Measurements from ENCODE around the gene MYH7.
"Not testable (repeated sequence)": the region's sequence is repeated elsewhere in the genome, so short reads cannot be mapped to it uniquely, and the experiment has no call there.

The MYH7 gene

DNA sequence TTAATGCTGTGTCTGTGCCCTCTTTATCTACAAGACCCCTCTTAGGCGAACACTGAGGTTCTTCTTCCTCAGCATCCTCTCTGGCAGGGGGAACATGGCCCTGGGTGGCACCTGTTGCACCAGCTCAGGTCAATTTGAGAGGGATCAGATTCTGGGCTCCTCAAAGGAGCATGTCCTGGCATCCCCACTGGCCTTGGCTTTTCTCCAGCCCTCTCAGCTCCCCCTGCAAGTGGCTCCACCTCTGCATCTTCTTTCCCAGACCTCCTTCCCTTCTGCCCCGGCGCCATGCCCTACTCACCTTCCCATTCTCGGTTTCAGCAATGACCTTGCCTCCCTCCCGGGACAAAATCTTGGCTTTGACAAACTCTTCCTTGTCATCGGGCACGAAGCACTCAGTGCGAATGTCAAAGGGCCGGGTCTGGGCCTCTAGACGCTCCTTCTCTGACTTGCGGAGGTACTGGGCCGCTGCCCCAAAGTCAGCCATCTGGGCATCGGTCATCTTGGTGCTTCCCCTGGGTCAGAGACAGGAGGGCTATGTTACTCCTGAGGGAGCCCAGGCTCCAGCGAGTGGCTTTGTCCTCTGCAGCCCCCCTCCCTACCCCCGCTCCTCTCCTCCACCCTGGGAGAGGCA is 28.6 kb downstream of the MYH7 start:
- DNase-seq, result no peak

DNA sequence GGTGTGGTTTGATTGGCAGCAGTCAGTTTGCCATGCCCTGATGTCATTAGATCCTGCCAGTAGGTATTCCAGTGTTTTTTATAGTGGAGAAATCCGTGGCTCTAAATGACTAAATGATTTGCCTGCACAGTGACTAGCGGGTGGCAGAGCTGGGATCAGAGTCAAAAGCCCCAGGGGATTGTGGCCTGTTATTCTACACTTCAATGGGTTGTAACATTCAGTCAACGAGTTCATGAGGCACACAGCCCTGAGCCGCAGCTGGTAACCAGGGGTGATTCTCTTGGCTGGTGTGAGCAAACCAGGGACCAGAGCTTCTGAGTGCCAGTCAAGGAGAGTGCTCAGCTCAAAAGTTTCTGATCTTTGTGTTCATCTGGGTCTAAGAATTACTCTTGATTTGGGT is 29.2 kb downstream of the MYH7 start:
- no peak for DNase-seq

DNA sequence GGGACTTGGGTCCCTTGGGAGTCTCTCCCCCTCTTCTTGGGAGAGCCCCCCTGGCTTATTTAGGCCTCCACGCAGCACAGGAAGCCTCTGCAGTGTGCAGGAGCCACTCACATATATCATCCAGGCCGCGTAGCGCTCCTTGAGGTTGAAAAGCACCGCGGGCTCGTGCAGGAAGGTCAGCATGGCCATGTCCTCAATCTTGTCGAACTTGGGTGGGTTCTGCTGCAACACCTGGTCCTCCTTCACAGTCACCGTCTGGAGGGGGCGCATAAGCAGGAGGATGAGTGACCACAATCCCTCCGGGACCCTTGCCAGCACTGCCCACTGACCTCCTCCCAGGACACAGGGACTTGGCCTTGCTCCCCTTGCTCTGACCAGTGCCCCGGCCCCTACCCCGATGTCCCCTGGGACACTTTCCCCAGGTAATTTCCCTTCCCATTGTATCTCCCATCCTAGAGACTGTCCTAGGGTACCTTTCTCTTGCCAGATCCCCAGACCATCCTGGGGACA is 29.9 kb downstream of the MYH7 start:
- no peak for DNase-seq

DNA sequence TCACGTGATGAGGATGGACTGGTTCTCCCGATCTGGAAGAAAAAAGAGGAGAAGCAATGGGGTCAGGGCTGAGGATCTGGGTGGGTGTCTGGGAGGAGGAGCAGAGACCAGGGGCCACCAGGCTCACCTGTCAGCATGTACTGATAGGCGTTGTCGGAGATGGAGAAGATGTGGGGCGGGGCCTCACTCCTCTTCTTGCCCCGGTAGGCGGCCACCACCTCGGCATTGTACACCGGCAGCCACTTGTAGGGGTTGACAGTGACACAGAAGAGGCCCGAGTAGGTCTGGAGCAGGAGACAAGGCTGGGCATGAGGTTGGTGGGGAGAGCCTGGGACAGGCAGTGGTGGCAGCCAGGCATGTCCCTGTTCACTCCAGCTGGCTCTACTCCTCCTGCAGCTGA is 30.4 kb downstream of the MYH7 start:
- no peak for DNase-seq

DNA sequence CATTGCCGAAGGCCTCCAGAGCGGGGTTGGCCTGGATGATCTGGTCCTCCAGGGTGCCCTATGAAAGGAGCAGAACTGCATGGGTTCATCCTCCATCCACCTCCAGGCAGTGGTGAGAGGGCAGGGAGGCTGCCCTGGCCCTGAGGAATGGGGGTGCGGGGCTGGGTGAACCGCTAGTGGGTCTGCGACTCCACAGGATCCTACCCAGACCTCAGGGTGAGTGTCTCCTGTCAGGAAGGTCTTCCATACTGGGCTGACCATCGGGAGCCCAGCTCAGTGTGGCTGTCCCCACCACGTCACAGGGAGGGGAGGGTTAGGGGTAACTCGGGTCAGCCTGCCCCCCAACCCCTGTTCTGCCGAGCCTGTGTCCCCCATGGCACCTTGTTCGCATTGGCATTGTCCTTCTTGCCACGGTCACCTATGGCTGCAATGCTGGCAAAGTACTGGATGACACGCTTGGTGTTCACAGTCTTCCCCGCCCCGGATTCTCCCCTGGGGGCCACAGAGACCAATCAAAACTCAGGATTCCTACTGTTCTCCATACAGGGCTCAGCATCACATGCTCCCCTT is 31.0 kb downstream of the MYH7 start:
- no peak for DNase-seq

DNA sequence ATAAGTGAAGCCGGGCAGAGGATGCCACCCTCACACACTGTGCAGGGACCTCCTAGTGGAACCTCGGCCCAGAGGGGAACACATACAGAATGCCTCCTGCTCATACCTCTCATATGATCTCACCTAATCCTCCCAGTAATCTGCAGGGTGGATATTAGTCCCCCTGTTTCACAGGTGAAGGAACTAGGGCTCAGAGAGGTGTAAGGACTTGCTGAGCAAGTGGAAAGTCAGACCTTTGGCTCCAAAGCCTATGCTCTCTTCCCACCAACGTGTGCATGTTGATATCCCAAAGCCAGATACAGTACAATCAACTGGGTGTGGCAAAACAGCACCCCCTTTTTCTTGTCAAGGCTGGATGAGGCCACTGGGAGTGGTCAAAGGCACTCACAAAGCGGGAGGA is 31.6 kb downstream of the MYH7 start:
- no peak for DNase-seq

DNA sequence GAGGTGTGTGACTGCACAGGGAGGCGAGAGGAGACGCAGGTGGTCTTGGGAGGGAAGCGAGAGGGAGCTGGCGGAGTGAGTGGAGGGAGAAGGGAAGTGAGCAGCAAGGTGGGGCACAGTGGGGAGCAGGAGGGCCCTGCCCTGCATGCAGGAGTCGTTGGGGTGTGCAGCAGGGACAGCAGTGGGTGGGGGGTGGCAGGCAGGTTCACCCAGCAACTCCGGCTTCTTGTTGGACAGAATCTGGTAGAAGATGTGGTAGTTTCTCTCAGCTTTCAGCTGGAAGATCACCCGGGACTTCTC is 32.4 kb downstream of the MYH7 start:
- DNase-seq, result no peak

DNA sequence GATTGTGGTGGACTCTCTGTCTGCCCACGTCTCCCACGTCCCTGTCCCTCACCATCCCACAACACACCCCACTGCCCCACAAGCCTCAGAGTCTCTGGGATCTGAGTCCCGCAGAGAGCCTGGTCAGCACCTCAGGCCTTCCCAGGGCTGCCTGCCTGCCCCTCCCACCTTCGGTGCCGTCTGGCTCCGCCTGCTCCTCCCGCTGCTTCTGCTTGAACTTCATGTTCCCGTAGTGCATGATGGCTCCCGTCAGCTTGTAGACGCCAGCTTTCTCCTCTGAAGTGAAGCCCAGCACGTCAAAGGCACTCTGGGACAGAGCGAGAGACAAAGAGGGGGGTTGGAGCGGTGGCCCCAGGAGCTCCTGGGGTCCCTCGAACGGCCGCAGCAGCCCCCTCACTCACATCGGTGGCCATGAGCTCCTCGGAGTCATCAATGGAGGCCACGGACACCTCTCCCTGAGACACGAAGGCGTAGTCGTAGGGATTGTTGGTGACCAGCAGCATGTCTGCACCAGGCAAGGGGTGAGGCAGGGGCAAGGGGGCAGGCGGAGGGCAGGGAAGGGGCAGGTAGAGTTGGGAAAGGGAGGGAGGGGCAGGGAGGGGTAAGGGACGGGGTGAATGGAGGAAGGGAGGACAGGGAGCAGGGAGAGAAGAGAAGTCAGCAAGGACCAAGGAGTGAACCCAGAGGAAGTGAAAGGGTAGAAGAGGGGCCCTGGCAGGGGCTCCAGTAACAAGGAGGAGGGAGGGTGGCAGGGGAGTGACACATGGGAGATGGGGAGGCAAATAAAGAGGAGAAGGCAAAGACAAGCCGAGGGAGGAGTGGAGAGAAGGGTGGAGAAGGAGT is 32.9 kb downstream of the MYH7 start:
- no peak for DNase-seq

DNA sequence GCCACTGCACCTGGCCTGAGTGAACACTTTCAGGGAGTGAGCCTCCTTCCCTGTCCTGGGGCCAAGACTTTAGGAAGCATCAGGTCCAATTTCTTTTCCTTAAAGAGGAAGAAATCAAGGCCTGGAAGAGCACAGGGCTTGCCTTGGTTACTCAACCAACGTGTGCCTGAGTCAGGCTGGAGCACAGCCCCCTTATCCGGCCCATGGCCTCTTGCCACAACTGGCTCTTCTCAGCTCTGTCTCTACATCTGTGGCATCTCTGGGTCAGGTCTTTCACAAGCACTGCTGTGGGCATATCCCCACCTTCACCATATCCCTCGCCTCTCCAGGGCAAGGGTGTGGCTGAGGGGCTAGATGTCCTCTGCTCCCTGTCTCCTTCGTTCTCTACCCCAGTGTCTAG is 34.2 kb downstream of the MYH7 start:
- no peak for DNase-seq

DNA sequence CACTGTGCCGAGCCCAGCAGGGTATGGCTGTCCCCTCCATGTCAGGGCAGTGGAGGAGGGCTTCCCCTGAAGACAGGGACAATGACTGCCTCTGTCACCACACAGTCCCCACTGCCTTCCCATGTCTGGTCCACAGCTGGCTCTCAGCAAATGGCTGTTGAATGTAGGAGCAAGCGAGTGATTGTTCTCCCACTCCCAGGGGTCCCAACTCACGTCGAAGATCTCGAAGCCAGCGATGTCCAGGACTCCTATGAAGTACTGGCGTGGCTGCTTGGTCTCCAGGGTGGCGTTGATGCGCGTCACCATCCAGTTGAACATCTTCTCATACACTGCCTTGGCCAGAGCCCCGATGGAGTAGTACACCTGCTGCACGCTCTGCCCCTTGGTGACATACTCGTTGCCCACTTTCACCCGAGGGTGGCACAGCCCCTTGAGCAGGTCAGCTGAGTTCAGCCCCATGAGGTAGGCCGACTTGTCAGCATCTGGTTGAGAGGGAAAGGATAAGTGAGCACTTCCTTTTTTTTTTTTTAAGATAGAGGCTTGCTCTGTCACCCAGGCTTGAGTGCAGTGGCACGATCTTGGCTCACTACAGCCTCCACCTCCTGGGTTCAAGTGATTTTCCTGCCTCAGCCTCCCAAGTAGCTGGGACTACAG is 34.8 kb downstream of the MYH7 start:
- DNase-seq, result not testable (repeated sequence)

DNA sequence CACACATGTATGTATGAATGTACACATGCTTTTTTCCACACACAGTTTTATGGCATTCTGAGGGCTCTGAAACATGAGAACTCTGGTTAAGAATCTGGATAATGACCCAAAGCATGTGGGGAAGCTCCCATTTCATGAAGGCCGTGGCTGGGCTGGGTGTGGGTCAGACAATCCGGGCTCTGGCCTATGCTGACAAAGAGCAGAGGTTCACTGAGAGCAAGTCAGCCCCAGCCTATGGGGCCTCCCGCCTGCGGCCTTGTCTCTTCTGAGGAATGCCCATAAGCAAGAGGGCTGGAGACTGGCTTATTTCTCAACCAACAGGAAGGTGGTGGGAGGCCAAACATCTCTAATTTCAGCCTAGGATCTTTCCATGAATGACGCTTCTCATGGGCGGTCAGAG is 35.9 kb downstream of the MYH7 start:
- DNase-seq, result no peak

DNA sequence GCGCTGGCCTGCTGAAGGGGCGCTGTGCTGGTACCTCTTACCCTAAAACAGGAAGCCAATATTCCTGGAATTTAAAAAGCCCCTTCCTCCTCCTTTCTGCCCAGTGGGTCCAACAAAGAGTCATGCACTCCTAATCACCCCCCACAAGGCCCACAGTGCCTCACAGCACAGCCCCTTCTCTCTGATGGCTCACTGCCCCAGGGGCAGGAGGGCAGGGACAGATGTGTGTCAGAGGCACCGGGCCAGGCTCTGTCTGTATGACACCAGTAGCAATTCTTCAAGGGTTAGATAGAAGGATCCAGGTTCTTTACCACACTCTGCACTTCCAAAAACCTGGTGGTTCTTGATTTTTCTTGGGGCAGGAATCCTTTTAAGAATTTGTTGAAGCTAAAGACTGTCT is 36.3 kb downstream of the MYH7 start:
- no peak for DNase-seq

DNA sequence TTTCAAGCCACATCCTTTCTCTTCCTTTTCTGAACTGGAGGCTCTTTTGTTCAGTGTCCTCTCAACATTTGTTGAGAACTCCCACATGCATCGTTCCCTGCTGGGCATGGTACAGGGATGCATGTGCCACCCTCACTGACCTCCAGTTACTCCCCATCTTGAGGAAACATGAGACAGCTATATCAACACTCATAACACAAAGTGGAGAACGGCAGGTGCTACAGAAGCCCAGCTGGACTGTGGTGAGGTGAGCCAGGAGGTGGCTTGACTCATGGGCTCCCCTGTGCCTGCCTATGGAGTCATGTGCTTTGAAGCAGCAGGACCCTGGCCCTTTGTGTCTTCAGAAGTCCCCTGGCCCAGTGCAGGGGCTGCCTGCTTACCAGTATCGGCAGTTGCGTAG is 37.1 kb downstream of the MYH7 start:
- no peak for DNase-seq

DNA sequence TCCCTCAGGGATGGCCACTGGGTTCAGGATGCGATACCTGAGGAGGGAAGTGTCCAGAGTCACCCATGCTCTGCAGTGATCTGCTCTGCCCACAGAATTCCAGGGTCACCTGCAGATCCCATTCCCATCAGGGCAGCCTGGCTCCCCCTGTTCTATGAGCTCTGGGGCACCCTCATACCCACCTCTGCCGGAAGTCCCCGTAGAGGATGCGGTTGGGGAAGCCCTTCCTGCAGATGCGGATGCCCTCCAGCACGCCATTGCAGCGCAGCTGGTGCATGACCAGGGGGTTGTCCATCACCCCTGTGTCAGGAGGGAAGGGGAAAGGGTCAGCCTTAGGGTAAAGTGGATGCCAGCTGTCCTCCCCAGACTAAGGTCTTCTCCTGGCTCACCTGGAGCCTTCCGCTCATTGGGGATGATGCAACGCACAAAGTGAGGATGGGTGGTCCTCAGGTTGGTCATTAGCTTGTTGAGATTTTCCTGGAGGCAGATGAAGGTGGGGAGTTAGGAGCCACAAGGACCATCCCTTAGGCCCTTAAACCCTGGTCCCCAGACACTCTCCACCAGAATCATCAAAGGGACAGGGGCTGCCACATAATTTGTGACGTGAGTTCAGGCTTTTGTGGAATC is 38.6 kb downstream of the MYH7 start:
- no peak for DNase-seq

DNA sequence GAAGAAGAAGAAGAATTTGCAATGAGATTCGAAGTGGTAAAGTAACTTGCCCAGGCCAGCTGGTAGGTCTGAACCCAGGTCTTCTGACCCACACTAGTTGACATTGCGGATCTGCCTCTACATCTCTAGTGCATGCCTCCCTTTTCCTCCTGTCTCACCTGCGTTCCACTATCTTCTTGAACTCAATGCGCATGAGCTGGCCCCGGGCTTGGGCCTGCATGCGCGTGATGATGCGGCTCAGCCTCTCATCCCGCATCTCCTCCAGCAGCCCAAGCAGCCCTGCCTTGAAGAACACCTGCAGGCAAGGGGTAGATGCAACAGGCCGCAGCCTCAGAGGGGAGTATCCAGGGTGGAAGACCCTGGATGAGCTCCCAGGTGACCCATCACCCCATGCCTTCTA is 39.3 kb downstream of the MYH7 start:
- no peak for DNase-seq

DNA sequence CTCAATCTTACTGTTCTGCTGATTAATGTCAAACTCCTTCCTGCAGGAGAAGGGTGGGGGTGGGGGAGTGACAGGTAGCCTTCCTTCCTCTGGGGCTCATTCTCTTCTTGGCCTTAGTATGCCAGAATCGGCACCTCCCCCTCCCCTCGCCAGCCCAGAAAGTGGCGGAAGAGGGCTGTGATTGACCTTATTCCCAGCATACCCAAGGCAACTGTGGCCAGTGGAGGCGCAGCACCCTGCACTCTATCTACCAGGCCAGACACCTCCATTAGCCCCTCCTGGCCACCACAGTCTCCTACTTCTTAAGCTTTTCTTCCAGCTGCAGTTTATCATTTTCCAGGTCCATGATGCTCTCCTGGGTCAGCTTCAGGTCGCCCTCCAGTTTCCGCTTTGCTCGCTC is 42.8 kb downstream of the MYH7 start:
- no peak for DNase-seq

DNA sequence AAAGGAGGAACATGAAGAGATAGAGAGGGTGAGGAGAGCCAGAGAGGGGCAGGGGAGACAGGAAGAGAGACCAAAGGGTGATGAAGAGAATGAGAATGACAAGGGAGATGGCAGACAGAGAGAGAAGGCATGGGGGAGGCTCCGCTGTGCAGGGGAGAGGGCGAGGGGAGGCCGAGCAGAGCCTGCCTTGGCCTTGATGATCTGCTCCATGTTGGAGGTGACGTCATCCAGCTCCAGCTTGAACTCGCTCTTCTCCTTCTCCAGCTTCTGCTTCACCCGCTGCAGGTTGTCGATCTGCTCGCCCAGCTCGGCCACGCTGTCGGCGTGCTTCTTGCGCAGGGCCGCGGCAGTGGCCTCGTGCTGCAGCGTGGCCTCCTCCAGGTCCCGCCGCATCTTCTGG is 45.6 kb downstream of the MYH7 start:
- DNase-seq, result not testable (repeated sequence)

DNA sequence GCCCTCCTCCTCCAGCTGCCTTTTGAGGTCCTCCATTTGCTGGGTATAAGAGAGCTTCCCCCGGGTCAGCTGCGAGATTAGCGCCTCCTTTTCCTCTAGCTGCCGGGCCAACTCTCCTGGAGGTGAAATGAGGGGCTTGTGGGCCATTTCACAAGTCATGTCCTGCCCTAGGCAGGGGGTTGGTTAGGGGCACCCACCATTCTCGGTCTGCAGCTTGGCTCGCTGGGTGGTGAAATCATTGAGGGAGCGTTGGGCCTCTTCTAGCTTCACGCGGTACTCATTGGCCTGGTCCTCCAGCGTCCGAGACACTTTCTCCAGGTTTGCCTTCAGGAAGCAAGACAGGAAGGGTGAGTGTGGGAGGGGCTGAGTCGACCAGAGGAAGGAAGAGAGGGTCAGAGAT is 46.1 kb downstream of the MYH7 start:
- DNase-seq, result no peak

DNA sequence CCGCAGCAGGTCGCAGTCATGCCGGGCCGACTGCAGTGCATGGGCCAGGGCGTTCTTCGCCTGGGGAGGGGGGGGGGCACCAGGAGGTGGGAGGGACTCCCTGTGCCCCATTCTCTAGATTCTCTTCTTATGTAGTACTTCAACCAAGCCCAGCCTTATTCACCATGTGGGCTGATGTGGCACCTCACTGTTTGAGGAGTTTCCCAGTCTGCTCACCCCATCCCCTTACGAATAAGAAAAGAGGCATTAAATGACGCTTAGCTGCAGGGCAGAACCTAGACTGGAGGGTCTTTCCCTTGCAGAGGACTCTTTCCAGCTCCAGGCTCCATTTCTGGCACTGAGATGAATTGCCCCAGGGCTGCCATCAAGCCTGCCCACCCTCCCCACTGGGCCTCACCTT is 46.5 kb downstream of the MYH7 start:
- DNase-seq, result no peak

DNA sequence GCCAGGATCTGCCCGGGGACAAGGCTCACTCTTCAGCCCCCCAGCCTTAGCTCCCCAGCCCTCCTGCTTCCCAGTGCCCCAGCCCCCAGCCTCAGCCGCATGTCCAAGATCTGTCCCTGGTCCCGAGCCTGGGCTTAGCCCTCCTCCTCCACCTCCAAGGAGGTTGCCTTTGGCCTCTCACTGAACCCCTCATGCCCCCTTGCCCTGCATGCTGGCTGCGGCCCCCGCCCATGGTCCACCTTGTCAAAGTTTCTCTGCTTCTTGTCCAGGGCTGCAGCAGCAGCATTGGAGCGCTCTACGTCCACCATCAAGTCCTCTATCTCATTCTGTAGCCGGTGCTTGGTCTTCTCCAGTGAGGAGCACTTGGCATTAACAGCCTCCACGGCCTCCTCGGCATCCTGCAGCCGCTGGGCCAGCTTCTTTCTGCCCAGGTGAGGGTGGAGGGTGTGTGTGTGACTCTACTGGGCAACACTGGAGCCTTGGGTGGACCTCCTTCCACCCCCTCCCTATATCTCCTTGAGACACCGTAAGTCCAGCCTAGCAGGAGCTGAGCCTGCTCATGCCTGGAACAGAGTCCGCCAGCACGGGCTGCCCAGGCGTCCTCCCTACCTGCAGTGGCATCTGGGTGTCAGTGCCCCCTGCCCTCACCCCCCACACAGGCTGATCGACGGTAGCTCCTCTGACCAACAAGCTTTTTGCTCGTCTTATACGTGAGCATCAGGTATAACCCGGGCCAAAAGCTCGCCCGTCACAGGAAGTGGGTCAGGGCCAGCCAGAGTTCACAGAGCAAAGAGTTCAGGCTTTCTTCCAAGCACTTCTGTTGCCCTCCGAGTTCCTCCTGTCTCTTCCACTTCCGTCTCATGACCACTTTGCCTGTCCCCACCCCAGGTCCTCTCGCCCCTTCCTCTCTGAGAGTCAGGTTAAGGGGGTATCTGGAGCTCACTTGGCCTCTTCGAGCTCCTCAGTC is 47.3 kb downstream of the MYH7 start:
- DNase-seq, result no peak

DNA sequence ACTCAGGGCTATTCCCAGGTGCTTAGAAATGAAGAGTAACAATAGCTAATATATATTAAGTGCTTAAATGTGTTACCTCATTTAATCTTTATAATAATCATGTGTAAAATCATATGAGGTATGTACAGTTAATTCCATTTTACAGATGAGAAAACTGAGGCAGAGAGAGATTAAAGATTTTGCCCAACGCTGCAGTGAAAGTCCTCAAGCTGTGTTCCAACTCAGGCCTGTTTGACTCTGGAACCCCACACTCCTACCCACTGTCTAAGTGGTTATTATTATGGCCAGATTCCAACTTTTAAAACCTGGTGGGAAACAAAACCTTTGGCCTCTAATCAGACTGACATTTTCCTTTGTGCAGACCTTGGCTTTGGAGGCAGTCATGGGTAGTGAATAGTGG is 48.5 kb downstream of the MYH7 start:
- DNase-seq, result no peak

DNA sequence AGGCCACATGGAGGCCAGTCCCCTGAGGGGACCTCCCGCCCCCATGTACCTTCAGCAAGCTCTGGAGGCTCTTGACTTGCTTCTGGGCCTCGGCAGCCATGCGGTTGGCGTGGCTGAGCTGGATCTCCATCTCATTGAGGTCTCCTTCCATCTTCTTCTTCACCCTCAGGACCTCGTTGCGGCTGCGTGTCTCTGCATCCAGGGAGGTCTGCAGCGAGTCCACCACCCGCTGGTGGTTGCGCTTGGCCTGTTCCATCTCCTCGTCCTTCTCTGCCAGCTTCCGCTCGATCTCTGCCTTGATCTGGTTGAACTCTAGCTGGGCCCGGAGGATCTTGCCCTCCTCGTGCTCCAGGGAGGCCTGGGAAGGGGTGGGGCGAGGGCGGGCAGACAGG is 49.2 kb downstream of the MYH7 start:
- not testable (repeated sequence) for DNase-seq
